GM19452 (cell line): ENCODE data around the gene ABCB8.
A peak's percentile ranks its signal among the peaks of the same experiment; 100 is the strongest.

Experiments
- ATAC-seq: cut with Tn5 transposase; IDR thresholded peaks from one replicate; pipeline ENCODE4 v1.9.1; 2021; ENCODE audit not compliant: unreplicated experiment

ABCB8 gene

GRCh38 chr7:151085329-151085690, 57.1 kb downstream of the ABCB8 start:
- no peak for ATAC-seq

- peak; percentile 40 for ATAC-seq
Measured at GRCh38 chr7:151085691-151086620, 57.7 kb downstream of the ABCB8 start, which contains the start of gene AGAP3. Gene AGAP3 (plus strand): TSS chr7:151086475. CDS start chr7:151086742, 267 bp downstream.

GRCh38 chr7:151086802-151087244, 58.6 kb downstream of the ABCB8 start:
- no peak for ATAC-seq

GRCh38 chr7:151087245-151088018, 59.2 kb downstream of the ABCB8 start:
- ATAC-seq: no peak

- no peak for ATAC-seq
Measured at GRCh38 chr7:151088019-151088855, 60.0 kb downstream of the ABCB8 start.

GRCh38 chr7:151088856-151089699, 60.8 kb downstream of the ABCB8 start:
- no peak for ATAC-seq

GRCh38 chr7:151089893-151090730, 61.9 kb downstream of the ABCB8 start:
- ATAC-seq: no peak

GRCh38 chr7:151091003-151091402, 62.8 kb downstream of the ABCB8 start:
- ATAC-seq: no peak

- no peak for ATAC-seq
Measured at GRCh38 chr7:151091431-151091830, 63.2 kb downstream of the ABCB8 start.

- no peak for ATAC-seq
Measured at GRCh38 chr7:151091988-151092387, 63.7 kb downstream of the ABCB8 start.

GRCh38 chr7:151093748-151094147, 65.5 kb downstream of the ABCB8 start:
- ATAC-seq: no peak

- ATAC-seq: no peak
Measured at GRCh38 chr7:151094675-151095074, 66.4 kb downstream of the ABCB8 start.

- no peak for ATAC-seq
Measured at GRCh38 chr7:151095123-151095797, 67.0 kb downstream of the ABCB8 start.

- no peak for ATAC-seq
Measured at GRCh38 chr7:151095828-151096475, 67.7 kb downstream of the ABCB8 start.
